ENCODE measurements around the gene DDA1.

- TF ChIP-seq EZH2 (IDR thresholded peaks at IDR 0.05; ENCODE audit: borderline replicate concordance, low read length) (no peak), CTCF (conservative IDR thresholded peaks at IDR 0.05 in 1 of 2, IDR thresholded peaks at IDR 0.05 in 1 of 2; ENCODE audit: extremely low read depth in 1 of 2, insufficient read depth in 1 of 2, low read depth in 1 of 2, low read length in 2 of 2) (no peak)
Measured at GRCh38 chr19:17293605-17294004, 15.8 kb upstream of the DDA1 start.
